ENCODE data around the gene KMT2D. TPM values are rescaled to one million over a fixed set of nuclear protein-coding genes. Genes with fewer than 3 reads are reported as not detected.
A peak's percentile ranks its signal among the peaks of the same experiment; 100 is the strongest.

Gene KMT2D
- total and polyA plus RNA-seq, 11 donors: 32.5 to 82.7 (median 49.7) TPM

DNA sequence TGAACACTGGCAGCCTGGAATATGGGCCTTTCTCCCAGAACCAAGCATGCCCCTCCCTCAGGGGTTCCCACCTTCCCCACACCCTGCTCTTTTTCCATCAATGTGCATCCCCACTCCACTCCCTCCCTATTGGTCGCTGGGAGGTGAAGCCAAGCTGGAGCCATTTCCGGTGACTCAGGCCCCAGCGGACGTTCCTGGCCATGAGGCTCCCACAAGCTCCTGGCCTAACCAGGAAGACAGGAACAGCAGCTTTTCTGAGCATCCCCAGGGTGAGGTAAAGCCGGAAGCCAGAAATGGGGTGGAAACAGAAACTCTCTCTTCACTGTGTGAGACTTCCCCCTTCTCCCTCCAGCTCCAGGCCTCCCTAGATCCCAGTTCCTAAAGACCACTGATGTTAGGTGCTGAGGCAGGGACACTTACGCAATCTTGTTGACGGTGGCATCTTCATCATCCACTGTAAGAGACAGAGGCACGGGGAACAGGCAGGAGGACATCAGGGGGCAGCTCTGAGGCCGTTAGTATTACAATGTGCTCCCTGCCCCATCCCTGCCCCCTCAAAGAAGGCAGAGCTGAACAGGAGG, 45.0 kb upstream of the KMT2D start:
- Histone ChIP-seq H3K36me3 (peaks cover 7 to 62% (median 51%) of the 10 kb centered on the region in 9 donors), H3K27ac (peak overlapping the region in 11 of 12 donors; percentile 34 to 73 (median 62)), H3K9me3 (no peaks in the 10 kb centered on the region), H3K4me3 (no peak overlapping the region), H3K4me1 (peaks cover 3 to 65% (median 58%) of the 10 kb centered on the region in 12 donors), H3K27me3 (no peaks in the 10 kb centered on the region)
- no peak for TF ChIP-seq POLR2A (IDR thresholded peaks at IDR 0.05)
- TF ChIP-seq, protein P1, sequence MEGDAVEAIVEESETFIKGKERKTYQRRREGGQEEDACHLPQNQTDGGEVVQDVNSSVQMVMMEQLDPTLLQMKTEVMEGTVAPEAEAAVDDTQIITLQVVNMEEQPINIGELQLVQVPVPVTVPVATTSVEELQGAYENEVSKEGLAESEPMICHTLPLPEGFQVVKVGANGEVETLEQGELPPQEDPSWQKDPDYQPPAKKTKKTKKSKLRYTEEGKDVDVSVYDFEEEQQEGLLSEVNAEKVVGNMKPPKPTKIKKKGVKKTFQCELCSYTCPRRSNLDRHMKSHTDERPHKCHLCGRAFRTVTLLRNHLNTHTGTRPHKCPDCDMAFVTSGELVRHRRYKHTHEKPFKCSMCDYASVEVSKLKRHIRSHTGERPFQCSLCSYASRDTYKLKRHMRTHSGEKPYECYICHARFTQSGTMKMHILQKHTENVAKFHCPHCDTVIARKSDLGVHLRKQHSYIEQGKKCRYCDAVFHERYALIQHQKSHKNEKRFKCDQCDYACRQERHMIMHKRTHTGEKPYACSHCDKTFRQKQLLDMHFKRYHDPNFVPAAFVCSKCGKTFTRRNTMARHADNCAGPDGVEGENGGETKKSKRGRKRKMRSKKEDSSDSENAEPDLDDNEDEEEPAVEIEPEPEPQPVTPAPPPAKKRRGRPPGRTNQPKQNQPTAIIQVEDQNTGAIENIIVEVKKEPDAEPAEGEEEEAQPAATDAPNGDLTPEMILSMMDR (IDR thresholded peaks at IDR 0.05): no peak
- ATAC-seq (peak in 3 of 4 donors; percentile 13 to 50 (median 33)), DNase-seq (peak in 4 of 5 donors; percentile 43 to 76 (median 55))
- intact Hi-C loops (cut with DNase I): no loop called here
- 53 to 65% (median 53%) methylated on average over 9 of the region's 9 CpGs for WGBS, 4 donors

DNA sequence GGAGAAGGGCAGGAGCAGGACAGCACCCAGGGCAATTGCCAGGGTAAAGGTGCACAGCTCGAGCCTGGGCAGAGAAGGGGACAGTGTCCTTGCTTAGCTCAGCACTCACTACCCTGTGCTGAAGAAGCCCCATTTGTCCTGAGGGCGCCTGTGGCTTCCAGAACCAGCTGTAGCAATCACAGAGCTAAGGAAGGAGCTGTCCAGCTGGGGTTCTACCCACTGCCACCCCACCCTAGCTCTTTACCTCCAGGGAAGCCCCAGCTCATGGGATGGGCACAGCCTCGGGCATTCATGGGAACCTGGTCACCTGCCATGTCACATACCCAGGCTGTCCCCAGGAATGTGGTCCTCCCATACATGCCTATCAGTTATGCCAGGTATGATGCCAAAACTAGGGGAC, 44.2 kb upstream of the KMT2D start:
- H3K27me3 ChIP-seq: no peaks in the 10 kb centered on the region
- intact Hi-C loops (cut with DNase I): loop anchor here in 1 of 10 donors (5.0 kb wide), 1 partner anchor 38 kb away; the partner anchor contains the start of gene RHEBL1
- peak overlapping the region in 6 of 12 donors; percentile 24 to 73 (median 32) for H3K27ac ChIP-seq
- ATAC-seq (no peak), DNase-seq (no peak)
- no peak for TF ChIP-seq POLR2A (IDR thresholded peaks at IDR 0.05)
- TF ChIP-seq, protein P1 (IDR thresholded peaks at IDR 0.05): no peak
- H3K4me1 ChIP-seq: peaks cover 3 to 64% (median 58%) of the 10 kb centered on the region in 12 donors
- no peak overlapping the region for H3K4me3 ChIP-seq
- no peaks in the 10 kb centered on the region for H3K9me3 ChIP-seq
- WGBS, 4 donors: 63 to 88% (median 71%) methylated on average over 3 of the region's 3 CpGs
- H3K36me3 ChIP-seq: peaks cover 7 to 69% (median 59%) of the 10 kb centered on the region in 9 donors

DNA sequence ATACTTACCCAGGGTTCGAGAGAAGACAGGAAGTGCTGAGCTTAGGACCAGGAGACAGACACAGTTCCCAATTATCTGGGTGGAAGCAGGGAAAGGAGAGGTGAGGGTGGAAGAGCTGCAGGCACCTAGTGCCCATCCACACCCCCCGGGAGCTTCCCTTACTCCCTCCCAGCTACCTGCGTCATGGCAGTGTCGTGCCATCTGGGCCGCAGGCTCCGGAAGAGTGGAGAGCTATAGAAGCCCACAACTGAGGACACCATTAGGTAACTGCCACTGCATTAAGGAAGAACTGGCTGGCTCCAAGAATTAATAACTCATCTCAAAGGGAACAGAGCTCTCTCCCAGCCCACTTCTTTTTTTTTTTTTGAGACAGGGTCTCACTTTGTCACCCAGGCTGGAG, 39.8 kb upstream of the KMT2D start:
- H3K4me1 ChIP-seq: peaks cover 0 to 20% (median 16%) of the 10 kb centered on the region in 12 donors
- H3K9me3 ChIP-seq: no peaks in the 10 kb centered on the region
- WGBS, 4 donors: 92 to 95% (median 93%) methylated on average over 6 of the region's 6 CpGs
- peak in 1 of 5 donors; percentile 17 for DNase-seq
- H3K27me3 ChIP-seq: no peaks in the 10 kb centered on the region
- H3K4me3 ChIP-seq: no peak overlapping the region
- no peak overlapping the region for H3K27ac ChIP-seq
- intact Hi-C loops (cut with DNase I): loop anchor here in 1 of 10 donors (5.0 kb wide), 1 partner anchor 33 kb away; the partner anchor contains the start of gene RHEBL1
- H3K36me3 ChIP-seq: peaks cover 7 to 97% (median 87%) of the 10 kb centered on the region in 9 donors
- TF ChIP-seq, protein P1 (IDR thresholded peaks at IDR 0.05): no peak
- no peak for TF ChIP-seq POLR2A (IDR thresholded peaks at IDR 0.05)
- ATAC-seq: no peak

DNA sequence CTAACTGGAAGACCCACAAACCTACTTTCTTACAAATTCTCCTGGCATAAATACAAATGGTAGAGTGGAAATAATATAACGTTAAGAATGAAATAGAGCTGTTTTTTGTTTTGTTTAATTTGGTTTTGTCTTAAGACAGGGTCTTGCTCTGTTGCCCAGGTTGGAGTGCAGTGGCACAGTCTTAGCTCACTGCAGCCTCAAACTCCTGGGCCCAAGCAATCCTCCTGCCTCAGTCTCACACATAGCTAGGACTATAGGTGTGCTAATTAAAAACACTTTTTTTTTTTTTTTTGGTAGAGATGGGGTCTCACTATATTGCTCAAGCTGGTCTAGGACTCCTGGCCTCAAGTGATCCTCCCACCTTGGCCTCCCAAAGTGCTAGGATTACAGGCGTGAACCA, 38.1 kb upstream of the KMT2D start:
- peaks cover 0 to 14% (median 6%) of the 10 kb centered on the region in 9 donors for H3K27me3 ChIP-seq

More for the DNA sequence above, 38.1 kb upstream of the KMT2D start:
- H3K27ac ChIP-seq: no peak overlapping the region
- intact Hi-C loops (cut with DNase I): loop anchor here in 2 of 10 donors (5.0 kb wide), 1 partner anchor 36 kb away; the partner anchor contains the start of gene KMT2D (in 2 of the 2)
- ATAC-seq (no peak), DNase-seq (no peak)
- peaks cover 0 to 19% (median 14%) of the 10 kb centered on the region in 12 donors for H3K4me1 ChIP-seq
- H3K9me3 ChIP-seq: no peaks in the 10 kb centered on the region
- 88 to 99% (median 96%) methylated on average over 2 of the region's 2 CpGs for WGBS, 4 donors
- TF ChIP-seq, protein P1 (IDR thresholded peaks at IDR 0.05): no peak
- no peak for TF ChIP-seq POLR2A (IDR thresholded peaks at IDR 0.05)
- no peak overlapping the region for H3K4me3 ChIP-seq
- H3K36me3 ChIP-seq: peaks cover 7 to 81% (median 76%) of the 10 kb centered on the region in 9 donors
